T-helper 17 cell (primary cell): ENCODE measurements around the gene MIPOL1. TPM values are rescaled to one million over a fixed set of nuclear protein-coding genes. Genes with fewer than 3 reads are reported as not detected.

Experiments
- ATAC-seq: fragments of 150-1000 bp; cut with Tn5 transposase; 2 replicates; pipeline ENCODE4 v1.10.0; 2021; ENCODE audit warnings: mild to moderate bottlenecking, moderate library complexity
- DNase-seq, 3 donors: peaks; one replicate each; pipeline versions ENCODE4 v3.0.0 to v3.0.0-alpha.2; 2020 to 2021
- H3K9me3 ChIP-seq: one replicate; pipeline ENCODE4 v1.7.0; 2013; ENCODE audit warnings: low read length, mild to moderate bottlenecking; ENCODE audit not compliant: control insufficient read depth, poor library complexity, severe bottlenecking
- H3K27ac Mint-ChIP-seq: one replicate; pipeline ENCODE4 v1.8.0; 2022; ENCODE audit warnings: mild to moderate bottlenecking, moderate library complexity, mixed read lengths
- H3K27me3 Mint-ChIP-seq: one replicate; pipeline ENCODE4 v1.8.0; 2022; ENCODE audit warnings: mixed read lengths
- H3K36me3 Mint-ChIP-seq: one replicate; pipeline ENCODE4 v1.8.0; 2022; ENCODE audit warnings: low read depth, mixed read lengths
- H3K4me1 Mint-ChIP-seq: one replicate; pipeline ENCODE4 v1.8.0; 2022; ENCODE audit warnings: mild to moderate bottlenecking, mixed read lengths
- H3K4me3 Mint-ChIP-seq: one replicate; pipeline ENCODE4 v1.8.0; 2022; ENCODE audit warnings: mild to moderate bottlenecking, moderate library complexity, mixed read lengths
- total RNA-seq, 4 donors: library from RNA in 2 of 4; stranded (reverse) in 2 of 4; gene quantifications; one replicate each; pipeline ENCODE4 v1.2.3 and lab custom pipeline; 2022 to 2026

Gene MIPOL1
- total RNA-seq, 2 donors from 2014 or later = 0.32 to 0.73 TPM

DNA sequence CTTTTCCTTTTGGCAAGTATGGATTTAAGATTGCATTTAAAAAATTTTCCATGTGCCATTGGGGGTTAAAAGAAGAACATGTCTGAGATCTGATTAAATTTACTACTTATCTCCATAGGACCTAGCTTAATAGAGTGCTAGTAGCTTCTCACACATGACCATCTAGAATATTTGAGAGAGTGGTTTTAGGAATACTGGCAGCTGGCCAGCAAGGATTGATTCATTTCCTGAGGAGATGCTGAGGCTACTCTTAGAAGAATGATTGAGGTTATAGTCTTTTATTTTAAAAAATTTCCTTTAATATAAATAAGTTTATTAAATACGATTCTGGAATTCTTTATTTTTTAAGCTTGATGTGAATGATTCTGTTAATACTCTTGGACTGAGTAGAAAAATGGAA is 56.2 kb downstream of the MIPOL1 start:
- no peak overlapping the region for H3K4me3 Mint-ChIP-seq
- no peak overlapping the region for H3K27ac Mint-ChIP-seq
- no peaks in the 10 kb centered on the region for H3K27me3 Mint-ChIP-seq
- ATAC-seq (no peak), DNase-seq (no peak)
- H3K9me3 ChIP-seq = no peaks in the 10 kb centered on the region
- no peaks in the 10 kb centered on the region for H3K4me1 Mint-ChIP-seq
- no peaks in the 10 kb centered on the region for H3K36me3 Mint-ChIP-seq

DNA sequence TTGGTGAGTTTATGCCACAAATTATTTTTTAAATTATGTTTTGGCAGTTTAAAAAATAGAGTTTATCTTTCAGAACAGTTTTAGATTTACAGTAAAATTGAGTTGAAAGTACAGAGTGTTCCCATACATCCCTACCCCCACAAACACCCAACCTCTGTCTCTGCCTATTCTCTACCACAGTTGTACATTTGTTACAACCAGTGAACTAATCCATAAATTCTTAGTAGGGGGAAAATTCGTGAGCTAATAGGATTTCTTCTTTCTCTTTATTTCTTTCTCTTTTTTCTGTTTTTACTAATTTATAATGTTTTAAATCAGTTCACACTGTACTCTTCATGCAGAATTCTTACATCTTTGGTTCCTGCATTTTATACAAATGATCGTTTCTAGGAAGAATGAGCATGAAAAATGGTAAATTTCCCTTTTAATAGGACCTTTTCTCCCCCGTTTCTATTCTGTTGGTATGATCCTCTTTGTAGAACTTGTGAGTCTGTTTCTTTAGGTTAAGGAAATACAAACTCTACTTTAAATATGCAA is 56.7 kb downstream of the MIPOL1 start:
- Mint-ChIP-seq H3K4me1 (no peaks in the 10 kb centered on the region), H3K27ac (no peak overlapping the region), H3K36me3 (no peaks in the 10 kb centered on the region), H3K27me3 (no peaks in the 10 kb centered on the region), H3K4me3 (no peak overlapping the region)
- ATAC-seq (no peak), DNase-seq (no peak)
- H3K9me3 ChIP-seq = no peaks in the 10 kb centered on the region

DNA sequence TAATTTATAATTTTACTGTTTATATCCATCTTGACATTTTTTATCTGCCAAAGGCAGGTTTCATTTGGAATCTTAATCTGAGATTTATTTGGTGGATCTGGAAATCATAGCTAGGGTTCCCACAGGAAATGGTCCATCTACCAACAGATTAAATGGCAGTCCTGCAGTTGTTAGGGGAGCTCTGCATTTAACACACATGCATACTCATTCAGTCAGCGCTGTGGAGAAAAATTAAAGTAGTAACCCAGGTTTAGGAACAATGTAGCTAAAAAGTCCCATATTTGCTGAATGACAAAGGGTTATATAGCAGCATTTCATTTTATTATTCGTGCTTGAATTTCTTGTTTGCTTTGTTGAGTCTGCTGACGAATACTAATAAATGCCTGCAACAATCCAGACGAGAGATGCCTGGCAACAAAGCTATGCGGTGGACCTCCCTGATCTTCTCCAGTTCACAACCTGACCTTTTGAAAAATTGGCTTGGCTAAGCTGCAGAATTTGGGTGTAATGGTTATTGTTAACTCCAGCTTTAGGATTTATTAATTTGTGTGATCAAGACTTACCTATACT is 59.8 kb downstream of the MIPOL1 start:
- Mint-ChIP-seq H3K36me3 (no peaks in the 10 kb centered on the region), H3K27ac (no peak overlapping the region), H3K4me3 (no peak overlapping the region), H3K27me3 (no peaks in the 10 kb centered on the region), H3K4me1 (no peaks in the 10 kb centered on the region)
- H3K9me3 ChIP-seq = no peaks in the 10 kb centered on the region
- DNase-seq = no peak
- no peak for ATAC-seq

DNA sequence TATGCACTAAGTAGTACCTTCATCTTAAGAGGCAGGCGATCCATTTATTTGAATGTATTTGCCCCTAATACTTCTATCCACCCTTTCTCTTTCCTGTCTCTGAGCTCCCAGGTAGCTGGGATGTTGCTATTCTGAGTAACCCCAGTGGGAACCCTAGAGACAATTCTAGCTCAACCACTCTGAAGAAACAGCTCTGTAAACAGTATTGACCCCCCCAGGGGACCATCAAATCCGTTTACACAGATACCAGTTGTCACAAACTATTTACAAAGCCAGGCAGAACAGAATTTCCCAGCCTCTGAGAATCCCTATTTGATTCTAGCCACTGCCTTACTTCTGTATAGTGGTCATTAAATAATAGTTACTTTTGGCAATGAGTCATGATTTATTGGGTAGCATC is 64.9 kb downstream of the MIPOL1 start:
- DNase-seq (no peak), ATAC-seq (no peak)
- H3K4me1 Mint-ChIP-seq = no peaks in the 10 kb centered on the region
- H3K27ac Mint-ChIP-seq = no peak overlapping the region
- no peak overlapping the region for H3K4me3 Mint-ChIP-seq
- H3K36me3 Mint-ChIP-seq = no peaks in the 10 kb centered on the region
- H3K9me3 ChIP-seq = no peaks in the 10 kb centered on the region
- peaks cover 4% of the 10 kb centered on the region for H3K27me3 Mint-ChIP-seq

DNA sequence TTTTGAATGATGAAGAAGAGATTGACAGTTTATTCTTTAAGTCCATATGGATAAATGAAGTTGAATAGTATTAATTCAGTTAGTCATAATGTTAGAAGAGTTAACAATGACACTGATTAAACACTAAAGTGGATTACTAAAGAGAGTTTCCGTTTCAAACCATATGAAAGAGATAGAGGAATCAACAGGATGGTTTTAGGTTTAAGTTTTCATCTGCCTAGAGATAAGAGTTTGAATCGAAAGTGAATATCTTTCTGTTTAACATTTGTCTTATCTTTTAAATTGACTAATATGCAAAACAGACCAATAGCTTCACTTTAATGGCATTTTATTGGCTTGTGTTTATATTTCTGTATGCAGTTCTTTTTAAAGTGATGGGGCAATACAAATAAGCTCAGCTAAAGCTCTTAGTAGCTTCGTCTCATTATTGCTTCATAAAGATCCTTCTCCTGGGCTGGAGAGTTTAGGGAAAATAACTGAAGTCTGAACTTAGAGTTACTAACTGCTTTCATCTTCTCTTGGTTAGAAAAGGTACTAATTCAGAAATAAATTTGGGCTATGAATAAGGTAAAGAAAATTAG is 66.0 kb downstream of the MIPOL1 start:
- no peaks in the 10 kb centered on the region for H3K9me3 ChIP-seq
- Mint-ChIP-seq H3K4me3 (no peak overlapping the region), H3K36me3 (no peaks in the 10 kb centered on the region), H3K4me1 (no peaks in the 10 kb centered on the region), H3K27ac (no peak overlapping the region), H3K27me3 (peaks cover 4% of the 10 kb centered on the region)
- DNase-seq (no peak), ATAC-seq (no peak)

DNA sequence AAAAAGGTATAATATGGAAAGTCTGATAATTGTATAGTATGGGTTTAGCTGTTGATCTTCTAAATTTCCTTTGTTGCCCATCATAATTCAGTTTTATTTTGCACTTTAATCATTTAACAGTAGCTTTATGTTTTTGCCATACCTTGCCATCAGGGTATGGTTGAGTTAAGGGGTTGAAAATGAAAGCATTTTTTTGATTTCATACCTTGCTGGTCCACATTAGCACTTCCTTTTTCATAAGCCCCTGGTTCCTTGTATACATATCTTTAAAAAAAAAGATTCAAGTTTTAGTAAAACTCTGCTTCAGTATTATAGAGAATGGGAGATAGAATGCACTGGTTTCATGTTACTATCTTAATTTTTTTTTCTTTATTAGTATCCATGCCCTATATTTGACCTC is 71.1 kb downstream of the MIPOL1 start:
- no peaks in the 10 kb centered on the region for H3K9me3 ChIP-seq
- no peak overlapping the region for H3K4me3 Mint-ChIP-seq
- peaks cover 4% of the 10 kb centered on the region for H3K27me3 Mint-ChIP-seq
- H3K36me3 Mint-ChIP-seq = no peaks in the 10 kb centered on the region
- no peak for ATAC-seq
- no peak for DNase-seq
- no peak overlapping the region for H3K27ac Mint-ChIP-seq
- no peaks in the 10 kb centered on the region for H3K4me1 Mint-ChIP-seq

DNA sequence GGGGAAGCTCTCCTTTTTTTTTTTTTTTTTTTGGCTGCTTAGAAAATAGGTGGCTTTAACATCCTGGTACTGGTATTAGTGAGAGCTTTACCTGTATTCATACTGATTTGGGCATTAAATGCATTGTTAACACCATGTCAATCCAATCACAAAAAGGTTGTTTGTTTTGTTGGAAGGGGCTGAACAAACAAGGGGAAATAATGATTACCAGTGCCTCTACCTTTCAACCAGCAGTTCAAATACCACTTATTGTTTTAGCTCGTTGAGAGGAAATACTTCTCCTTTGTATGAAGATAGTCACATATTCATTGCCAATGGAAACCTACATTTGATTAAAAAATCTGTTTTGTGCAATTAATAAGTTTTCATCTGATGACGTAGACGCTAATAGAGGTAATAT is 72.9 kb downstream of the MIPOL1 start:
- H3K4me3 Mint-ChIP-seq = no peak overlapping the region
- H3K4me1 Mint-ChIP-seq = no peaks in the 10 kb centered on the region
- no peak for DNase-seq

DNA sequence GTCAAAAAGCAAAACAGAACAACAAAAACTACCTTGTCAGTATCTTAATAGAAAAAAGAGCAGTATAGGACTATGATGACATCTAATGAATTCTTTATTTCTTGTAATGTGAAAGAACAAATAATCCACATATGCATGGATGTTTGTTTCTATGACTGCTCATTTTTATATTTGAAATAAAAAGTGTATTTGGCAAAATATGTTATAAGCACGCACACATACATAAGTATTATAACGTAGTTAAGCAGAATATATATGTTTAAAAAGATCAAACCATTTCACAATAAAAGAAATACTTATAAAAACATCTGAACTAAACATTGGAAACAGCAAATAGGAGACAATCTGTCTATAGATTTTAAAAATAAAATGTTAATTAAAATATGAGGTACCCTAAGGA is 74.8 kb downstream of the MIPOL1 start:
- DNase-seq (no peak), ATAC-seq (no peak)
- H3K27ac Mint-ChIP-seq = no peak overlapping the region
- H3K27me3 Mint-ChIP-seq = no peaks in the 10 kb centered on the region
- H3K36me3 Mint-ChIP-seq = no peaks in the 10 kb centered on the region
- no peaks in the 10 kb centered on the region for H3K4me1 Mint-ChIP-seq
- no peaks in the 10 kb centered on the region for H3K9me3 ChIP-seq
- no peak overlapping the region for H3K4me3 Mint-ChIP-seq

More for the DNA sequence above, 72.9 kb downstream of the MIPOL1 start:
- Mint-ChIP-seq H3K27me3 (peaks cover 4% of the 10 kb centered on the region), H3K27ac (no peak overlapping the region), H3K36me3 (no peaks in the 10 kb centered on the region)
- ATAC-seq = no peak
- H3K9me3 ChIP-seq = no peaks in the 10 kb centered on the region

DNA sequence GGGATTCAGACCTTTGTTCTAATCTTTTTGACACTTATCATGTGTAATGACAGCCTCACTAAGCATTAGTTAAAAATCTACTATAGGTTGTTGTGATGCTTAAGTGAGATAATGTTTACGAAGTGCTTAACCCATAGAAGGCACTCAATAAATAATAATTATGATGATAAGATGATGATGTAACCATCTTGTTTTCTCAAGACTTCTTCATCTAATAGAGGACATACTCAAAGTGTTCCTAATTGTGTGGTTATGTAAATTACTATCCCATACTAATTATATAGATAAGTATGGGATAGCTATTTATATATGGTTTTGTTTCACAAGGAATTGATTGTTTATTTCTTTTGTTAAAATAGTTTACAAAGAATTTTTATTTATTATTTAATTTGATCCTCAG is 76.9 kb downstream of the MIPOL1 start:
- ATAC-seq (no peak), DNase-seq (no peak)
- no peak overlapping the region for H3K4me3 Mint-ChIP-seq
- H3K27me3 Mint-ChIP-seq = no peaks in the 10 kb centered on the region
- H3K36me3 Mint-ChIP-seq = no peaks in the 10 kb centered on the region
- no peak overlapping the region for H3K27ac Mint-ChIP-seq
- no peaks in the 10 kb centered on the region for H3K4me1 Mint-ChIP-seq
- no peaks in the 10 kb centered on the region for H3K9me3 ChIP-seq

DNA sequence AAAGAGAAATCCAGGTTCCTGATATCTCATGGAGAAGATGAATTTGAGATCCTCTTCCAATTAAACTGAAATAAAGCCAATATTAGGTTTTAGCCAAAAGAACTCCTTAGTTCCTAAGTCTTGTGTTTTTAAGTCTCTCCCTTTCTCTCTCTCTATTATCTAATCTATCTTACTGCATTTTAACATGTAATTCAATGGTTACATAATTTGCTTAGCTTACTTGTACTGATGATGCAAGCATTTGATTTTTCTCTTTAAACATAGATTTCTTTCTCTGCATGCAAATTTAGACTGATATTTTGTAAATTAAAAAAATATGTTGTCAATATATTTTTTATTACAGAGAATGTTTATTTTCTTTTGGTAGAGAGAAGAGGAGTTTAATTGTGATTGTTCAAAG is 78.2 kb downstream of the MIPOL1 start:
- Mint-ChIP-seq H3K27ac (no peak overlapping the region), H3K36me3 (no peaks in the 10 kb centered on the region), H3K4me3 (no peak overlapping the region), H3K27me3 (no peaks in the 10 kb centered on the region), H3K4me1 (no peaks in the 10 kb centered on the region)
- ATAC-seq = no peak
- no peaks in the 10 kb centered on the region for H3K9me3 ChIP-seq
- no peak for DNase-seq

DNA sequence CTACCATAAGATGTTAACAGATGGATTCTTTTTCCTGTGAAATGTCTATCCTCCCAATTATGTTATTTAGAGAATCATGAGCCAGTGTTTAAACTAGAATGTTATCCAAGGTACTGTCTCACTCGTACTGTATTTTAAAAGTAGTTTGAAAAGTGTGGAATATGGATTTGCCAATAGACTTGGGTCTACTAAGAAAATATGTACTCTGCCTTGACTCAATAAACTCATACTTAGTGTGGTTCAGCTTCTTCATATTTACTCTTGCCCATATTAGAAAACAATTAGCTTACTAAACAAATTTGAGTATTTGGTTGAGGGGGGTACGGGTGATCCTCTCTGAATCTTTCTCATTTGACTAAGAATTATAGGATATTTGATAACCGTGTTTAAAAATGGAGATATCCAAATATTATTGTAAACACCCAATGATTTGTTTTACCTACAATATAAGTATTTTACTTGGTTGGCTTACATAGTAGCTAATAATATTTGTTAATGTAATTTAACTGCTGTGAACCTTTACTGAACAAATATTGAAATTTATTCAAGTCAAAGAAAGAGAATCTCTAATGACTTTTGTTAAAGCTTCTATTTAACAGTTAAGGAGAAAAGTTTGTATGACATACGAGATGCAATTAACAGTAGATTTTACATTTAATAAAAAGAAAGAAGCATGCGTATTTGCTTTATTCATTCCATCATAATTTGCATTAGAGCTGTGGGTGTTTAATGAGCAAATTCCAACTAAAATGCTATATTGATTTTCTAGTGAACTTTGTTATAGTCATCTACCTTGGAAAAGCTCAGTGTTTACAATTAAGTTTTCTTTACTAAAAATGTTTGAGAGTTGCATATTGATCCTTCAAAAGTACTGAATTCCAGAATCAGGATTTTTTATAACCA is 81.2 kb downstream of the MIPOL1 start:
- no peaks in the 10 kb centered on the region for H3K4me1 Mint-ChIP-seq
- no peak overlapping the region for H3K27ac Mint-ChIP-seq
- ATAC-seq (no peak), DNase-seq (no peak)
- H3K4me3 Mint-ChIP-seq = no peak overlapping the region
- H3K9me3 ChIP-seq = no peaks in the 10 kb centered on the region
- H3K27me3 Mint-ChIP-seq = no peaks in the 10 kb centered on the region
- H3K36me3 Mint-ChIP-seq = no peaks in the 10 kb centered on the region

DNA sequence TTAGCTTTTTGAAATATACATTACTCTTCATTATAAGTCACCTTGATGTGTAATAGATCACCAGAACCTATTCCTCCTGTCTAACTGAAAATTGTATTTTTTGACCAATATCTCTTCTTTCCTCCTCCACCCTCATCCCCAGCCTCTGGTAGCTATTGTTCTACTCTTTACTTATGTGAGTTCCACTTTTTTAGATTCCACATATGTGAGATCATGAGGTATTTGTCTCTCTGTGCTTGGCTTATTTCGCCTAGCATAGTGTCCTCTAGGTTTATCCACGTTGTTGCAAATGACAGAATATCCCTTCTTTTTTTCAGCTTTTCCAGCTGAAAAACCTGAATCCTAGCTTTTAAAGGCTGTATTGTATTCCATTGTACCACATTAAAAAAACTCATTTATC is 82.1 kb downstream of the MIPOL1 start:
- ATAC-seq (no peak), DNase-seq (no peak)
- no peaks in the 10 kb centered on the region for H3K9me3 ChIP-seq
- Mint-ChIP-seq H3K27me3 (no peaks in the 10 kb centered on the region), H3K36me3 (no peaks in the 10 kb centered on the region), H3K4me1 (no peaks in the 10 kb centered on the region), H3K4me3 (no peak overlapping the region), H3K27ac (no peak overlapping the region)

DNA sequence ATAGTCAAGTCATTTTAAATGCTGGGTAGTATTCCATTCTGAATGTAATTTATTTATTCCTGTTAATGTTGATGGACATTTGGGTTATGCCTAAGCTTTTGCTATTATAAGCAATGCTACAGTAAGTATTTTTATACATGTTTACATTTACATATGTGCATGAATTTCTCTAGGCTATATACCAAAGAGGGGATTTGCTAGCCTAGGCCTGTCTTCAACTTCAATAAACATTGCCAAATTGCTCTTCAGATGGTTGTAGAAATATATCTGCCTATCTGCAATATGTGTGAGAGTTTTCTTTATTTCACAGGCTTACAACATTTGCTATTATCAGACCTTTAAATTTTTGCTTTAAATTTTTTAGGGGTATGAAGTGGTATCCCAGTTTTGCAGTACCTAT is 87.0 kb downstream of the MIPOL1 start:
- Mint-ChIP-seq H3K4me3 (no peak overlapping the region), H3K27ac (no peak overlapping the region), H3K27me3 (no peaks in the 10 kb centered on the region), H3K4me1 (no peaks in the 10 kb centered on the region), H3K36me3 (no peaks in the 10 kb centered on the region)
- no peaks in the 10 kb centered on the region for H3K9me3 ChIP-seq
- DNase-seq (no peak), ATAC-seq (no peak)
